CD4-positive, alpha-beta T cell (primary cell): ENCODE data around the gene RNF128. TPM values are rescaled to one million over a fixed set of nuclear protein-coding genes. Genes with fewer than 3 reads are reported as not detected.
"Not testable (repeated sequence)": the region's sequence is repeated elsewhere in the genome, so short reads cannot be mapped to it uniquely, and the experiment has no call there.

ENCODE experiments used
- ATAC-seq: fragments of 200-7000 bp; cut with Tn5 transposase; one replicate; pipeline ENCODE4 v1.10.0; 2022; ENCODE audit warnings: mild to moderate bottlenecking; ENCODE audit not compliant: poor library complexity
- CTCF ChIA-PET: fragments of 350-600 bp; sonication (Branson Sonifier 250); formaldehyde crosslinking; loops from one replicate; lab custom pipeline; 2021; ENCODE audit warnings: antibody characterized with exemption, inconsistent platforms; lab: Charles Lee
- POLR2A ChIA-PET: fragments of 350-600 bp; sonication (Branson Sonifier 250); formaldehyde crosslinking; loops from one replicate; lab custom pipeline; 2021; ENCODE audit warnings: antibody characterized with exemption, inconsistent platforms; lab: Charles Lee
- DNase-seq, 14 experiments: peaks; one replicate each; pipeline ENCODE4 v3.0.0-alpha.2; 2013 to 2020; ENCODE audit warnings: mixed read lengths in 2 of 14
- H3K27ac ChIP-seq, 2 donors: one replicate each; pipeline versions ENCODE4 v1.5.1 to v1.7.0; 2013; ENCODE audit warnings: low read length in 2 of 2, low read depth in 1 of 2, mild to moderate bottlenecking in 1 of 2
- H3K27me3 ChIP-seq, 2 experiments: 1 replicate in 1 of 2; 2 replicates in 1 of 2; pipeline versions ENCODE4 v1.6.1 to v1.7.0; 2013; ENCODE audit warnings: low read length in 2 of 2, control low read depth in 1 of 2, mild to moderate bottlenecking in 1 of 2, moderate library complexity in 1 of 2; ENCODE audit not compliant: insufficient read depth in 2 of 2, control insufficient read depth in 1 of 2
- H3K36me3 ChIP-seq: one replicate; pipeline ENCODE4 v1.6.1; 2013; ENCODE audit warnings: low read length, control low read depth; ENCODE audit not compliant: insufficient read depth
- H3K4me1 ChIP-seq: one replicate; pipeline ENCODE4 v1.6.1; 2013; ENCODE audit warnings: low read length, control low read depth; ENCODE audit not compliant: insufficient read depth
- H3K4me3 ChIP-seq: one replicate; pipeline ENCODE4 v1.5.1; 2013; ENCODE audit warnings: mild to moderate bottlenecking, low read length, moderate library complexity
- H3K9me3 ChIP-seq, 2 experiments: 1 replicate in 1 of 2; 2 replicates in 1 of 2; pipeline versions ENCODE4 v1.6.1 to v1.7.0; 2013; ENCODE audit warnings: low read length in 2 of 2, mild to moderate bottlenecking in 2 of 2, control low read depth in 1 of 2, moderate library complexity in 1 of 2; ENCODE audit not compliant: control insufficient read depth in 1 of 2, insufficient read depth in 1 of 2
- H3K27ac Mint-ChIP-seq: one replicate; pipeline ENCODE4 v1.8.0; 2020; ENCODE audit warnings: mixed read lengths
- H3K27me3 Mint-ChIP-seq: one replicate; pipeline ENCODE4 v1.8.0; 2021; ENCODE audit warnings: mixed read lengths
- H3K36me3 Mint-ChIP-seq: one replicate; pipeline ENCODE4 v1.8.0; 2021; ENCODE audit warnings: low read depth, mixed read lengths
- H3K4me1 Mint-ChIP-seq: one replicate; pipeline ENCODE4 v1.8.0; 2021; ENCODE audit warnings: low read depth, mixed read lengths
- H3K4me3 Mint-ChIP-seq: one replicate; pipeline ENCODE4 v1.8.0; 2020; ENCODE audit warnings: mild to moderate bottlenecking, mixed read lengths
- H3K9me3 Mint-ChIP-seq: one replicate; pipeline ENCODE4 v1.8.0; 2020; ENCODE audit warnings: mixed read lengths
- intact Hi-C, 2 experiments: fragments of 100-400 bp; cut with DNase I in 1 of 2; cut with micrococcal nuclease in 1 of 2; formaldehyde crosslinking; loops; one replicate each; pipeline versions ENCODE4 v1.15.1 to v1.9.0; 2023 to 2025; cut with DNase I, micrococcal nuclease
- total RNA-seq, 174 experiments: library from RNA in 2 of 174; stranded (reverse) in 2 of 174; gene quantifications; one replicate each; pipeline ENCODE4 v1.2.3 and lab custom pipeline; 2021 to 2026
- TF ChIP-seq, protein P1 (sequence below): fragments of 200-600 bp; IDR thresholded peaks from one replicate; pipeline ENCODE4 v1.8.0; 2022; ENCODE audit warnings: antibody characterized with exemption, mild to moderate bottlenecking

RNF128 gene
- total RNA-seq, 2 experiments from 2014 or later: not detected

DNA sequence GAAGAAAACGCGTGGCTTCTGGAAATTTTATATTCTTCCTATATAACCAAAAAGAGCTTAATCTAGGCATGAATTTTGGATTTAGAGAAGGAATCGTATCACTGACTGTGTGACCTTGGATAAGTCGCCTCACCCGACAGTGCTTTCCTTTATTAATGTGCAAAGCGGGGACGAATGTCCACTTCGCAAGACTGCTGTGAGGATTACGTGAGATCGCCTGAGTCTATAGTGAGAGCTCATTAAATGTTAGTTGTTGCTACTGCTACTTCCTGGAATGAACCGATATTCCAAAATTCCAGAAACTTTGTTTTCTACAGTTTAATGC lies 75.5 kb downstream of the RNF128 start:
- peaks cover 59% of the 10 kb centered on the region for H3K27me3 Mint-ChIP-seq
- H3K36me3 Mint-ChIP-seq: no peaks in the 10 kb centered on the region
- TF ChIP-seq, protein P1, sequence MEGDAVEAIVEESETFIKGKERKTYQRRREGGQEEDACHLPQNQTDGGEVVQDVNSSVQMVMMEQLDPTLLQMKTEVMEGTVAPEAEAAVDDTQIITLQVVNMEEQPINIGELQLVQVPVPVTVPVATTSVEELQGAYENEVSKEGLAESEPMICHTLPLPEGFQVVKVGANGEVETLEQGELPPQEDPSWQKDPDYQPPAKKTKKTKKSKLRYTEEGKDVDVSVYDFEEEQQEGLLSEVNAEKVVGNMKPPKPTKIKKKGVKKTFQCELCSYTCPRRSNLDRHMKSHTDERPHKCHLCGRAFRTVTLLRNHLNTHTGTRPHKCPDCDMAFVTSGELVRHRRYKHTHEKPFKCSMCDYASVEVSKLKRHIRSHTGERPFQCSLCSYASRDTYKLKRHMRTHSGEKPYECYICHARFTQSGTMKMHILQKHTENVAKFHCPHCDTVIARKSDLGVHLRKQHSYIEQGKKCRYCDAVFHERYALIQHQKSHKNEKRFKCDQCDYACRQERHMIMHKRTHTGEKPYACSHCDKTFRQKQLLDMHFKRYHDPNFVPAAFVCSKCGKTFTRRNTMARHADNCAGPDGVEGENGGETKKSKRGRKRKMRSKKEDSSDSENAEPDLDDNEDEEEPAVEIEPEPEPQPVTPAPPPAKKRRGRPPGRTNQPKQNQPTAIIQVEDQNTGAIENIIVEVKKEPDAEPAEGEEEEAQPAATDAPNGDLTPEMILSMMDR: no peak
- Histone ChIP-seq H3K4me3 (peak overlapping the region; percentile 50), H3K9me3 (no peaks in the 10 kb centered on the region), H3K4me1 (peaks cover 8% of the 10 kb centered on the region), H3K27me3 (peaks cover 11 to 38% of the 10 kb centered on the region in 2 experiments), H3K27ac (no peak overlapping the region), H3K36me3 (no peaks in the 10 kb centered on the region)
- DNase-seq (no peak), ATAC-seq (no peak)
- CTCF ChIA-PET: no interaction called here
- peaks cover 17% of the 10 kb centered on the region for H3K4me1 Mint-ChIP-seq
- intact Hi-C loops: no loop called here
- POLR2A ChIA-PET: no interaction called here
- no peaks in the 10 kb centered on the region for H3K9me3 Mint-ChIP-seq
- H3K27ac Mint-ChIP-seq: no peak overlapping the region
- peak overlapping the region; percentile 91 for H3K4me3 Mint-ChIP-seq

DNA sequence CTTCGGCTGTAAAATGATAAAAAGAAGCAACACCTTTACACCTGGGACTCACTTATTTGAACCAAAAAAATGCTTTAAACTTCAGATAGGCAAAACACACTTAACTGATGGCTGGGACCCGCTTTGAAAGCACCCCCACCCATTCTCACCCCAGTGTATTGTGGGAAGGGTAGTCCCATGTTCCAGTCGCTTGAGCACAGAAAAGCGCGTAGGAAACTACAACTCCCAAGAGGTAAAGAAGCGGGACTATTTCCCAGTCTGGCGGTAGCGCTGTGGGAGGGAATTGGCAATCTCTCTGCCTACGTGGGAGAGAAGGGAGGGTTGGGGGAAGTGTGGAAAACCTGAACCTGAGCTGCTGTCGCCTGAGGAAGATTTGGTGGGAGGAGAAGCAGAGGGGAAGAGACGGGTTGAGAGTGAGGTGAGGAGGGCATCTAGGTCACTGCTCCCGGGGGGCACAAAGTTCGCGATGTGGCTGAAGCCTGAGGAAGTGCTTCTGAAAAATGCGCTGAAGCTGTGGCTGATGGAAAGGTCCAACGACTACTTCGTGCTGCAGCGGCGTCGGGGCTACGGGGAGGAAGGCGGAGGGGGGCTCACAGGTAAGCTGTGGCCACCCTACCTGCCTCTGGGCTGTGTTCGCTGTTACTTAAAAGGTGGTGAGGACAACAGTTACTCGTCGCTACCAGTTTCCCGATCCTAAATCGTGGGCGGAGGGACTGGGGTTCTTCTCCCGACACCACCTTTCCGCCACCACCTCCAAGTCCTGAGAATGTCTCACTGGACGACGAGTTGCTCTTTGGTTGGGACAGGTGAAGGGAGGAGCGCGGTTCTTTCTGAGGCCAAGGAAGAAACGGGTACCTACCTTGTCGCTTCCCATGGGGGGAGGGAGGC lies 76.1 kb downstream of the RNF128 start, which contains the start of gene TBC1D8B:
Gene TBC1D8B (plus strand): TSS at position 286 of the 888 bp plus-strand sequence. CDS start 181 bp downstream, at position 467.
- Mint-ChIP-seq H3K36me3 (no peaks in the 10 kb centered on the region), H3K4me3 (peak within 1 kb of the TSS; percentile 91), H3K27me3 (peaks cover 61% of the 10 kb centered on the region), H3K4me1 (peaks cover 17% of the 10 kb centered on the region), H3K9me3 (no peaks in the 10 kb centered on the region), H3K27ac (no peak within 1 kb of the TSS)
- Histone ChIP-seq H3K27me3 (peaks cover 11 to 38% of the 10 kb centered on the region in 2 experiments), H3K4me1 (peaks cover 8% of the 10 kb centered on the region), H3K36me3 (no peaks in the 10 kb centered on the region), H3K9me3 (no peaks in the 10 kb centered on the region), H3K27ac (no peak within 1 kb of the TSS), H3K4me3 (peak within 1 kb of the TSS; percentile 50)
- POLR2A ChIA-PET: no interaction called here
- CTCF ChIA-PET: no interaction called here
- ATAC-seq (peak; percentile 74), DNase-seq (peak in 7 of 14 experiments; percentile 0 to 62 (median 26))
- intact Hi-C loops: no loop called here
- TF ChIP-seq, protein P1: no peak

DNA sequence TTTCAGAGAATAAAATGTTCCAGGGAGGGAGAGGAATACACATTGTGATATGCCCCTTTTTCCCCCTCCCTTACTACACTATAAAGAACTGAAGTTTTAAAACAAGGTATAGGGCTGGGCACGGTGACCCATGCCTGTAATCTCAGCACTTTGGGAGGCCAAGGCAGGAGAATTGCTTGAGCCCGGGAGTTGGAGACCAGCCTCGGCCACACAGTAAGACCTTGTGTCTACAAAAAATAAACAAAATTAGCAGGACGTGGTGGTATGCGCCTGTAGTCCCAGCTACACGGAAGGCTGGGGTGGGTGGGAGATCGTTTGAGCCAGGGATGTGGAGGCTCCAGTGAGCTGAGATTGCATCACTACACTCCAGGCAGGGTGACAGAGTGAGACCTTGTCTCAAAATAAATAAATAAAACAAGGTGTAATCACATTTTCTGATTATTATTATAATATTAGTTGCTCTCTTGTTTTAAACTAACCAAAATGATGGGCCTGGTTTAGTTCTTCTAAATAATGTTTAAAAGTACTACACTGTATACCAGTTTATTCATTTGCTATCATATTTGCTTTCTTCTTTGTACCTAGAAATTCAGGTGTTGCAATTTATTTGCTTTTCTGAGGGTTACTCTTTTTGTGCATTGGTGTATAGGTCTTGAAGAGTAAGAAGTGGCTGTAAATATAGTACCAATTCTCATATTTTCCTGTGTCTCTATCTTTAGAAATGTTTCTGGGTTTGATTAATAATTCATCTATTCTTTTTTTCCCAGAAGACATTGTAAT lies 84.8 kb downstream of the RNF128 start:
- Mint-ChIP-seq H3K27me3 (peaks cover 17% of the 10 kb centered on the region), H3K9me3 (no peaks in the 10 kb centered on the region), H3K36me3 (no peaks in the 10 kb centered on the region), H3K27ac (no peak overlapping the region), H3K4me1 (no peaks in the 10 kb centered on the region), H3K4me3 (no peak overlapping the region)
- no peak for DNase-seq
- intact Hi-C loops: no loop called here
- no peak for ATAC-seq
- peaks cover 0 to 2% of the 10 kb centered on the region in 2 experiments for H3K27me3 ChIP-seq
- H3K9me3 ChIP-seq: no peaks in the 10 kb centered on the region
- TF ChIP-seq, protein P1: no peak
- ChIA-PET POLR2A (no interaction called here), CTCF (no interaction called here)
- no peaks in the 10 kb centered on the region for H3K4me1 ChIP-seq
- no peak overlapping the region for H3K4me3 ChIP-seq
- no peaks in the 10 kb centered on the region for H3K36me3 ChIP-seq
- no peak overlapping the region for H3K27ac ChIP-seq

DNA sequence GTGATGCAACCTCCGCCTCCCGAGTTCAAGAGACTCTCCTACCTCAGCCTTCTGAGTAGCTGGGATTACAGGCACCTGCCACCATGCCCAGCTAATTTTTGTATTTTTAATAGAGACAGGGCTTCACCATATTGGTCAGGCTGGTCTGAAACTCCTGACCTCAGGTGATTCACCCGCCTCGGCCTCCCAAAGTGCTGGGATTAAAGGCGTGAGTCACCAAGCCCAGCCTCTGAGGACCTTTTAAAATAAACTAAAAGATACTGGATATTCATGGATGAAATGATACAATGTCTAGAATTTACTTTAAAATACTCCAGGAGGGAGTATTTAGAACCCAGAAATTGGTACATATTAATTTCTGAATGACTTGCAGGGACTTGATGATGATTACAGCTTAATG lies 86.4 kb downstream of the RNF128 start:
- POLR2A ChIA-PET, ATAC-seq, H3K27me3 ChIP-seq, CTCF ChIA-PET, intact Hi-C loops, H3K27me3 Mint-ChIP-seq, H3K36me3 ChIP-seq, H3K27ac Mint-ChIP-seq, H3K4me1 Mint-ChIP-seq, H3K27ac ChIP-seq, DNase-seq, H3K4me3 Mint-ChIP-seq, H3K9me3 Mint-ChIP-seq, H3K9me3 ChIP-seq, H3K36me3 Mint-ChIP-seq, H3K4me1 ChIP-seq, H3K4me3 ChIP-seq: not testable (repeated sequence)

DNA sequence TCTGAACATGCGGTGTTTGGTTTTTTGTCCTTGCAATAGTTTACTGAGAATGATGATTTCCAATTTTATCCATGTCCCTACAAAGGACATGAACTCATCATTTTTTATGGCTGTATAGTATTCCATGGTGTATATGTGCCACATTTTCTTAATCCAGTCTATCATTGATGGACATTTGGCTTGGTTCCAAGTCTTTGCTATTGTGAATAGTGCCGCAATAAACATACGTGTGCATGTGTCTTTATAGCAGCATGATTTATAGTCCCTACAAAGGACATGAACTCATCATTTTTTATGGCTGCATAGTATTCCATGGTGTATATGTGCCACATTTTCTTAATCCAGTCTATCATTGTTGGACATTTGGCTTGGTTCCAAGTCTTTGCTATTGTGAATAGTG lies 87.6 kb downstream of the RNF128 start:
- CTCF ChIA-PET: not testable (repeated sequence)

More for the DNA sequence above, 87.6 kb downstream of the RNF128 start:
- H3K36me3 Mint-ChIP-seq, H3K27me3 ChIP-seq, H3K4me3 Mint-ChIP-seq, H3K9me3 Mint-ChIP-seq, POLR2A ChIA-PET, H3K4me3 ChIP-seq, H3K9me3 ChIP-seq, H3K4me1 Mint-ChIP-seq, DNase-seq, H3K36me3 ChIP-seq, ATAC-seq, H3K27me3 Mint-ChIP-seq, H3K27ac ChIP-seq, intact Hi-C loops, H3K4me1 ChIP-seq, H3K27ac Mint-ChIP-seq: not testable (repeated sequence)
